RWPE2 (cell line): ENCODE results near the gene MUC5B.

Experiments used
- ATAC-seq: fragments of 200-7000 bp; cut with Tn5 transposase; 3 replicates; pipeline ENCODE4 v1.9.1; 2021; ENCODE audit warnings: low read depth
- DNase-seq: peaks from one replicate; pipeline ENCODE4 v3.0.0-alpha.2; 2020; ENCODE audit warnings: low spot score
- H3K27ac ChIP-seq: fragments of 450-650 bp; 2 replicates; pipeline ENCODE4 v1.5.1; 2017; ENCODE audit warnings: mild to moderate bottlenecking; ENCODE audit not compliant: poor library complexity, severe bottlenecking
- H3K27me3 ChIP-seq: fragments of 250-450 bp; sonication (Bioruptor Pico); 2 replicates; pipeline ENCODE4 v1.5.1; 2021; ENCODE audit warnings: mild to moderate bottlenecking, moderate library complexity; ENCODE audit not compliant: insufficient read depth, poor library complexity, severe bottlenecking
- H3K36me3 ChIP-seq: fragments of 250-450 bp; sonication (Bioruptor Pico); 2 replicates; pipeline ENCODE4 v1.5.1; 2020; ENCODE audit warnings: low read depth, mild to moderate bottlenecking, moderate library complexity
- H3K4me1 ChIP-seq: fragments of 250-450 bp; sonication (Bioruptor Pico); 2 replicates; pipeline ENCODE4 v1.5.1; 2021; ENCODE audit warnings: mild to moderate bottlenecking, moderate library complexity; ENCODE audit not compliant: insufficient read depth, poor library complexity, severe bottlenecking
- H3K4me3 ChIP-seq: fragments of 250-450 bp; sonication (Bioruptor Pico); 2 replicates; pipeline ENCODE4 v1.5.1; 2021; ENCODE audit warnings: mild to moderate bottlenecking, moderate library complexity; ENCODE audit not compliant: severe bottlenecking
- H3K9me3 ChIP-seq: fragments of 250-450 bp; sonication (Bioruptor Pico); 2 replicates; pipeline ENCODE4 v1.5.1; 2021; ENCODE audit warnings: mild to moderate bottlenecking, moderate library complexity; ENCODE audit not compliant: severe bottlenecking
- TF ChIP-seq, protein P1 (sequence below): fragments of 450-650 bp; IDR thresholded peaks from one replicate; pipeline ENCODE4 v1.5.1; 2017; ENCODE audit warnings: mild to moderate bottlenecking, moderate library complexity; ENCODE audit not compliant: poor library complexity, severe bottlenecking

MUC5B gene

DNA sequence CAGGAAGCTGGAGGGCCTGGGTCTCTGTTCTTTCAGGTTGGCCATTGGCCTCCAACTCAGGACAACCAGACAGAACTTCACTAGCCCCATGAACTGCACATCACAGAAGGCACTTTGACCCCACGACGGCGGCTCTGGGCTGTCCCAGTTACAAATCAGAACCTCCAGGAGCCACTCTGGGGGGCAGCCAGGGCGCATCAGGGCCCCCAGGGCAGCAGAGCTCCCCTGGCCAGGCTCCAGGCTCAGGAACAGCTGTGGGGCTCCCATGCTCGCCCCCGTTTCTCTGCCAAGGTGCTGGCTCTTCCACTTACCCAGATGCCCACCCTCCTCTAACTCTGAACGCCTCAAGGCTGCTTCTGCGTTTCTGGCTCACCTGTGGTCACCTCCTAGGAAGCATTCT is 61.0 kb downstream of the MUC5B start:
- H3K36me3 ChIP-seq: peaks cover 15% of the 10 kb centered on the region
- H3K4me3 ChIP-seq: no peak overlapping the region
- no peak for ATAC-seq
- TF ChIP-seq, protein P1, sequence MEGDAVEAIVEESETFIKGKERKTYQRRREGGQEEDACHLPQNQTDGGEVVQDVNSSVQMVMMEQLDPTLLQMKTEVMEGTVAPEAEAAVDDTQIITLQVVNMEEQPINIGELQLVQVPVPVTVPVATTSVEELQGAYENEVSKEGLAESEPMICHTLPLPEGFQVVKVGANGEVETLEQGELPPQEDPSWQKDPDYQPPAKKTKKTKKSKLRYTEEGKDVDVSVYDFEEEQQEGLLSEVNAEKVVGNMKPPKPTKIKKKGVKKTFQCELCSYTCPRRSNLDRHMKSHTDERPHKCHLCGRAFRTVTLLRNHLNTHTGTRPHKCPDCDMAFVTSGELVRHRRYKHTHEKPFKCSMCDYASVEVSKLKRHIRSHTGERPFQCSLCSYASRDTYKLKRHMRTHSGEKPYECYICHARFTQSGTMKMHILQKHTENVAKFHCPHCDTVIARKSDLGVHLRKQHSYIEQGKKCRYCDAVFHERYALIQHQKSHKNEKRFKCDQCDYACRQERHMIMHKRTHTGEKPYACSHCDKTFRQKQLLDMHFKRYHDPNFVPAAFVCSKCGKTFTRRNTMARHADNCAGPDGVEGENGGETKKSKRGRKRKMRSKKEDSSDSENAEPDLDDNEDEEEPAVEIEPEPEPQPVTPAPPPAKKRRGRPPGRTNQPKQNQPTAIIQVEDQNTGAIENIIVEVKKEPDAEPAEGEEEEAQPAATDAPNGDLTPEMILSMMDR: no peak
- no peaks in the 10 kb centered on the region for H3K9me3 ChIP-seq
- H3K27me3 ChIP-seq: no peaks in the 10 kb centered on the region
- no peaks in the 10 kb centered on the region for H3K4me1 ChIP-seq
- no peak overlapping the region for H3K27ac ChIP-seq
- no peak for DNase-seq

DNA sequence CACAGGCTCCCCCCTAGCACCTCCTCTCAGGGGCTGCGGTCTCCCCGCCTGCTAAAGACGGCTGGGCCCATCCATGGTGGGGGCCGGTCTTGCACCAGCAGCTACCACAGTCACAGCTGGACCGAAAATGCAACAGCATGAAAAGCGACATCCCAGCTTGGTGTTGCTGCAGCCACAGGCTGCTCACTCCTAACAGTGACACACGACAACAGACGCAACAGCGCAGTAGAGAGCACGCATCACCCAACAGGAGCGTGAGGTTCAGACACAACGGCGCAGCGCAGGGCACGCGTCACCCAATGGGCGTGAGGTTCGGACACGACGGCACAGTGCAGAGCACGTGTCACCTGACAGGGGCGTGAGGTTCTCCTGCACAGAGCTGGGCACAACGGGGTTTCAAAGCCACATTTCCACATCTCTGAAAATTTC is 62.5 kb downstream of the MUC5B start:
- no peak overlapping the region for H3K27ac ChIP-seq
- H3K4me1 ChIP-seq: no peaks in the 10 kb centered on the region
- no peaks in the 10 kb centered on the region for H3K9me3 ChIP-seq
- TF ChIP-seq, protein P1: no peak
- DNase-seq (no peak), ATAC-seq (no peak)
- H3K27me3 ChIP-seq: no peaks in the 10 kb centered on the region
- H3K36me3 ChIP-seq: peaks cover 21% of the 10 kb centered on the region
- H3K4me3 ChIP-seq: no peak overlapping the region

DNA sequence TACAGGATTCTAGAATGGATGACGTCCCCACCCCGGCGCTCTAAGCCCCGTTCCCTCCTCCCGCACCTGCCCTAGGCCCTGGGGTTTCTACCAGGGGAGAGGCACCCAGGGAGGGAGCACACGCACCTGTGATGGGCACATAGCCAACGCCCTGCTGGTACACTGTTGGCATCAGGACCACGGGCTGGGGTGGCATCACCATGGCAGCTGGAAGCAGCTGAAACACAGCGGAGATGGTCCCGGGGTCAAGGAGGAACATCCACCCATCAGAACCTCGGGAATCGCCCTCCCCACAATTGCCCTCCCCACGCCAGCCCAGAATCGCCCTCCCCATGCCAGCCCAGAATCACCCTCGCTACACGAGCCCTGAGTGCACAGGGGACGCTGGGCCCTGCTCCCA is 63.0 kb downstream of the MUC5B start:
- TF ChIP-seq, protein P1: no peak
- ATAC-seq: no peak
- Histone ChIP-seq H3K9me3 (no peaks in the 10 kb centered on the region), H3K4me1 (no peaks in the 10 kb centered on the region), H3K27ac (no peak overlapping the region), H3K36me3 (peaks cover 22% of the 10 kb centered on the region), H3K27me3 (no peaks in the 10 kb centered on the region), H3K4me3 (no peak overlapping the region)
- DNase-seq: no peak

DNA sequence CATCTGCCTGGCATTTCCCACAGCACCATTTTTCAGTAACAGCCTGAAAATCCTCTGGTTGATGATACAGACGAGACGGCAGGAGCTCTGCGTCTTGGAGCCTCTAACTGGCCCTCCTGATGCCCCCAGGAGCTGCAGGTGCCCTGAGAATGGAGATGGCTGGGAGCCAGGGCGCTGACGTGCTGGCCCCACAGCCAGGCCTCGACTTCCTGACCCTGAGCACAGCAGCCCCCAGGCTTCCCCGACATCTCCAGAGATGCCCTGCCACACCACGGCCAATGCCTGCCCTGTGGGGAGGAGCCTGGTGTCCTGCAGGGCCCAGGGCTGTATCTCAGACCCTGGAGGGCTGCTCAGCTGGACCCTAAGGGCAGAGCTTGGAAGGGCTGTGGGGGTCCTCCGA is 65.1 kb downstream of the MUC5B start:
- ATAC-seq (no peak), DNase-seq (no peak)
- H3K27me3 ChIP-seq: no peaks in the 10 kb centered on the region
- H3K4me1 ChIP-seq: no peaks in the 10 kb centered on the region
- TF ChIP-seq, protein P1: no peak
- peaks cover 23% of the 10 kb centered on the region for H3K36me3 ChIP-seq
- no peak overlapping the region for H3K4me3 ChIP-seq
- H3K27ac ChIP-seq: no peak overlapping the region
- no peaks in the 10 kb centered on the region for H3K9me3 ChIP-seq

DNA sequence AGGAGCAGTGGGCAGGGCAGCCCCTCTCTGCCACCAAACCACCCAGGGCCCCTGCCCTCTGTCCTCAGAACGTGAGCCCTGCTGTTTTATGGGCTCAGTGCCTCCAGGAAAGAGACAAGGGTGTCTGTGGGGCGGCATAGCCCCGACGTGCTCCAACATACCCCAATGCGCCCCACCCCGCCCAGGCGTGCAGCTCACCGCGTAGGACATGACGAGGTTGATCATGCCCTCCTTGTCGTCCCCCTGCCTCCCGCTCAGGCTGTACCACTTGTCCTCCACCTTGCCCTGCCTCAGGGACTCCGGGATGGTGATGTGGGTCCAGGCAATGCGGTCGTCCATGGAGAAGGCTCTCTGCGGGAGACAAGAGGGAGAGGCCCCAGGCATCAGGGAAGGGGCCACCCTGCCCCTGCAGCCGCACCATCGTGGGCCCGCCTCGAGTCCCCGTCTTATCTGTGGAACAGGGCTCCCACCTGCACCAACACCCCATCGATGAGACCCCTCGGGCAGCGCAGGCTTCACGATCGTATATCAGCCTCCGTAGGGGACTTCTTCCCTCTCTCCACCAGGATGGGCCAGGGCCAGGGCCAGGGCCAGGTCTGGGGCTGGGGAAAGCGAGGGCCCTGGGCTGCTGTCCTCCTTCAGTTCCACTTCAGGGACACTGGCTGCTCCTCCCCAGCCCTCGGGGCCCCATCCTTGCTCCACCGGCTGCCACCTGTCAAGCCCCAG is 65.7 kb downstream of the MUC5B start:
- H3K4me3 ChIP-seq: no peak overlapping the region
- ATAC-seq (no peak), DNase-seq (no peak)
- H3K9me3 ChIP-seq: no peaks in the 10 kb centered on the region
- no peaks in the 10 kb centered on the region for H3K27me3 ChIP-seq
- no peaks in the 10 kb centered on the region for H3K4me1 ChIP-seq
- no peak overlapping the region for H3K27ac ChIP-seq
- TF ChIP-seq, protein P1: no peak
- peaks cover 16% of the 10 kb centered on the region for H3K36me3 ChIP-seq
